ENCODE results near the gene ZCWPW1.
"Not testable (repeated sequence)": the region's sequence is repeated elsewhere in the genome, so short reads cannot be mapped to it uniquely, and the experiment has no call there.

The ZCWPW1 gene

GRCh38 chr7:100452513-100452912, 24.0 kb upstream of the ZCWPW1 start:
- H3K4me3 ChIP-seq (ENCODE audit: low read depth, low read length) = no peak overlapping the region
- DNase-seq (ENCODE audit: low read depth) = no peak
- no peak for TF ChIP-seq CTCF (IDR thresholded peaks at IDR 0.05; ENCODE audit: insufficient read depth, low read depth, low read length, missing control alignments)

GRCh38 chr7:100449190-100449795, 20.8 kb upstream of the ZCWPW1 start:
- no peak for TF ChIP-seq CTCF (IDR thresholded peaks at IDR 0.05; ENCODE audit: insufficient read depth, low read depth, low read length, missing control alignments)
- no peak for DNase-seq (ENCODE audit: low read depth)
- no peak overlapping the region for H3K4me3 ChIP-seq (ENCODE audit: low read depth, low read length)

- DNase-seq (ENCODE audit: low read depth); H3K4me3 ChIP-seq (ENCODE audit: low read depth, low read length): not testable (repeated sequence)
Measured at GRCh38 chr7:100447363-100447762, 18.9 kb upstream of the ZCWPW1 start.

DNA sequence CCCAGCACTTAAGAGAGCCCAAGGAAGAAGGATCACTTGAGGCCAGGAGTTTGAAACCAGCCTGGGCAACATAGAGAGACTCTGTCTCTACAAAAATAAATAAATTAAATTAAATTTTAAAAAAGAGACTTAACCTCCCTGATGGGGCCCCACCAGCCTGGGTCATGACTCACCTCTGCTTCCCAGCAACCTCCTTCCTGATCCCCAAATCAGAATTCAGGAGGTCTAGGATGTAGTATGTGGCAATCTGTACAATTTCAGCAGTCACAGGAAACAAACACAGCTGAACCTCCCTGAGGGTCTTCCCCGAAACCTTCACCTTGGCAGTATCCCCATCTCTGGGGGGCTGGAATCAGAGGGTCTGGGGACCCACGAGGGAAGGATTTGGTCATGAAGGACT, 17.5 kb upstream of the ZCWPW1 start:
- no peak overlapping the region for H3K4me3 ChIP-seq (ENCODE audit: low read depth, low read length)
- no peak for TF ChIP-seq CTCF (IDR thresholded peaks at IDR 0.05; ENCODE audit: insufficient read depth, low read depth, low read length, missing control alignments)
- DNase-seq (ENCODE audit: low read depth) = no peak

- peak; percentile 36 for DNase-seq (ENCODE audit: low read depth)
- no peak overlapping the region for H3K4me3 ChIP-seq (ENCODE audit: low read depth, low read length)
- no peak for TF ChIP-seq CTCF (IDR thresholded peaks at IDR 0.05; ENCODE audit: insufficient read depth, low read depth, low read length, missing control alignments)
Measured at GRCh38 chr7:100444311-100445278, 16.1 kb upstream of the ZCWPW1 start.

- TF ChIP-seq CTCF (IDR thresholded peaks at IDR 0.05; ENCODE audit: insufficient read depth, low read depth, low read length, missing control alignments) = no peak
- H3K4me3 ChIP-seq (ENCODE audit: low read depth, low read length) = no peak overlapping the region
- no peak for DNase-seq (ENCODE audit: low read depth)
Measured at GRCh38 chr7:100443096-100443840, 14.8 kb upstream of the ZCWPW1 start.
